HG03521 (cell line): Measurements from ENCODE around the gene ABHD12.

Experiments
- ATAC-seq: cut with Tn5 transposase; IDR thresholded peaks from one replicate; pipeline ENCODE4 v1.9.1; 2021; ENCODE audit warnings: mild to moderate bottlenecking, moderate library complexity; ENCODE audit not compliant: unreplicated experiment

Gene ABHD12

GRCh38 chr20:25259358-25259757 lies 131.3 kb downstream of the ABHD12 start:
- no peak for ATAC-seq

GRCh38 chr20:25258828-25259227 lies 131.8 kb downstream of the ABHD12 start:
- no peak for ATAC-seq

GRCh38 chr20:25258476-25258805 lies 132.2 kb downstream of the ABHD12 start:
- no peak for ATAC-seq

GRCh38 chr20:25257756-25258475 lies 132.7 kb downstream of the ABHD12 start:
- ATAC-seq: no peak

GRCh38 chr20:25257130-25257529 lies 133.5 kb downstream of the ABHD12 start:
- ATAC-seq: no peak

- no peak for ATAC-seq
These were observed 134.3 kb downstream of the ABHD12 start for GRCh38 chr20:25256226-25256859.

- no peak for ATAC-seq
These were observed 135.5 kb downstream of the ABHD12 start for GRCh38 chr20:25254986-25255680.

GRCh38 chr20:25254571-25254970 lies 136.1 kb downstream of the ABHD12 start:
- ATAC-seq: no peak

GRCh38 chr20:25253606-25254275 lies 136.9 kb downstream of the ABHD12 start:
- ATAC-seq: no peak

- no peak for ATAC-seq
These were observed 137.8 kb downstream of the ABHD12 start for GRCh38 chr20:25252686-25253421.

- ATAC-seq: no peak
These were observed 138.4 kb downstream of the ABHD12 start for GRCh38 chr20:25252230-25252651.

- ATAC-seq: no peak
These were observed 139.1 kb downstream of the ABHD12 start for GRCh38 chr20:25251558-25251957.

GRCh38 chr20:25251019-25251418 lies 139.6 kb downstream of the ABHD12 start:
- ATAC-seq: no peak

- no peak for ATAC-seq
These were observed 140.1 kb downstream of the ABHD12 start for GRCh38 chr20:25250508-25250907.
